Cardiac septum (tissue), 1 donor: ENCODE measurements around the gene INHBB. TPM values are rescaled to one million over a fixed set of nuclear protein-coding genes. Genes with fewer than 3 reads are reported as not detected.

Experiments used
- DNase-seq: peaks from one replicate; pipeline ENCODE4 v3.0.0-alpha.2; 2020; ENCODE audit warnings: low spot score
- intact Hi-C: fragments of 100-400 bp; cut with DNase I; formaldehyde crosslinking; loops from one replicate; pipeline ENCODE4 v1.14.0; 2022
- total RNA-seq: library from RNA; stranded (reverse); fragmentation: NEBNext Ultra II Directional; extraction: Animal tissue kit (Norgen Biotek cat#: 25700); gene quantifications from one replicate; pipeline ENCODE4 v1.2.1, GENCODE V29; 2021
- donor health status: DM: no; HTN: no; CAD: no.

Gene INHBB
- total RNA-seq, 1 donor from 2014 or later = 2.8 TPM

GRCh38 chr2:120371969-120372625, 26.2 kb downstream of the INHBB start:
- intact Hi-C loops = no loop called here
- DNase-seq = no peak

GRCh38 chr2:120372816-120373215, 26.9 kb downstream of the INHBB start:
- intact Hi-C loops = no loop called here
- DNase-seq = no peak

GRCh38 chr2:120373424-120373823, 27.5 kb downstream of the INHBB start:
- DNase-seq = no peak
- intact Hi-C loops = no loop called here

- intact Hi-C loops = no loop called here
- DNase-seq = no peak
Measured at GRCh38 chr2:120374821-120375220, 28.9 kb downstream of the INHBB start.

- DNase-seq = no peak
Measured at GRCh38 chr2:120375251-120376020, 29.5 kb downstream of the INHBB start.

GRCh38 chr2:120376101-120376500, 30.2 kb downstream of the INHBB start:
- intact Hi-C loops = no loop called here
- DNase-seq = no peak

More at GRCh38 chr2:120375251-120376020, 29.5 kb downstream of the INHBB start:
- intact Hi-C loops = no loop called here

GRCh38 chr2:120376679-120377640, 31.0 kb downstream of the INHBB start:
- intact Hi-C loops = no loop called here
- no peak for DNase-seq

- no peak for DNase-seq
- intact Hi-C loops = no loop called here
Measured at GRCh38 chr2:120378605-120379004, 32.7 kb downstream of the INHBB start.

GRCh38 chr2:120379916-120380893, 34.3 kb downstream of the INHBB start:
- intact Hi-C loops = no loop called here
- no peak for DNase-seq

GRCh38 chr2:120381192-120381591, 35.3 kb downstream of the INHBB start:
- no peak for DNase-seq

GRCh38 chr2:120381661-120382060, 35.7 kb downstream of the INHBB start:
- intact Hi-C loops = no loop called here
- no peak for DNase-seq

More at GRCh38 chr2:120381192-120381591, 35.3 kb downstream of the INHBB start:
- intact Hi-C loops = no loop called here

GRCh38 chr2:120382541-120383144, 36.7 kb downstream of the INHBB start:
- no peak for DNase-seq
- intact Hi-C loops = no loop called here

- no peak for DNase-seq
- intact Hi-C loops = no loop called here
Measured at GRCh38 chr2:120383191-120383590, 37.3 kb downstream of the INHBB start.

- intact Hi-C loops = no loop called here
- DNase-seq = no peak
Measured at GRCh38 chr2:120383631-120384340, 37.9 kb downstream of the INHBB start.

GRCh38 chr2:120384486-120385354, 38.8 kb downstream of the INHBB start:
- no peak for DNase-seq
- intact Hi-C loops = no loop called here

GRCh38 chr2:120385355-120386127, 39.6 kb downstream of the INHBB start:
- intact Hi-C loops = no loop called here
- no peak for DNase-seq
